Fibroblast of the aortic adventitia (primary cell): ENCODE data around the gene SYT7. TPM values are rescaled to one million over a fixed set of nuclear protein-coding genes. Genes with fewer than 3 reads are reported as not detected.
"Not testable (repeated sequence)": the region's sequence is repeated elsewhere in the genome, so short reads cannot be mapped to it uniquely, and the experiment has no call there.

Experiments used
- DNase-seq: peaks from one replicate; pipeline ENCODE4 v3.0.0-alpha.2; 2010; ENCODE audit warnings: low read depth
- H3K4me3 ChIP-seq: 2 replicates; pipeline ENCODE4 v1.5.1; 2011; ENCODE audit warnings: low read depth, mild to moderate bottlenecking, control low read depth, low read length, moderate library complexity
- CTCF ChIP-seq: IDR thresholded peaks from 2 replicates; pipeline ENCODE4 v1.5.1; 2011; ENCODE audit warnings: mild to moderate bottlenecking, low read length, control low read depth, inconsistent platforms; ENCODE audit not compliant: insufficient read depth
- total RNA-seq: library from RNA; depleted of rRNA; stranded (reverse); fragments of >200 nt; gene quantifications from 2 replicates; pipeline ENCODE4 v1.2.3, GENCODE V29; 2012; ENCODE audit warnings: low replicate concordance

Gene SYT7
- total RNA-seq, 1 donor = 112 TPM

- no peak overlapping the region for H3K4me3 ChIP-seq
- no peak for TF ChIP-seq CTCF
- no peak for DNase-seq
These were observed 44.6 kb upstream of the SYT7 start for GRCh38 chr11:61625525-61625924.

- no peak overlapping the region for H3K4me3 ChIP-seq
- DNase-seq = no peak
- no peak for TF ChIP-seq CTCF
These were observed 41.2 kb upstream of the SYT7 start for GRCh38 chr11:61621917-61622585.

GRCh38 chr11:61619471-61620226, 38.8 kb upstream of the SYT7 start:
- H3K4me3 ChIP-seq = no peak overlapping the region
- DNase-seq = no peak
- TF ChIP-seq CTCF = no peak

- no peak for DNase-seq
- no peak for TF ChIP-seq CTCF
- H3K4me3 ChIP-seq = no peak overlapping the region
These were observed 38.1 kb upstream of the SYT7 start for GRCh38 chr11:61618978-61619377.

- DNase-seq = peak; percentile 70
- H3K4me3 ChIP-seq = no peak overlapping the region
- TF ChIP-seq CTCF = peak; percentile 44
These were observed 36.6 kb upstream of the SYT7 start for GRCh38 chr11:61617515-61617914.

GRCh38 chr11:61616434-61616833, 35.6 kb upstream of the SYT7 start:
- DNase-seq = peak; percentile 94
- TF ChIP-seq CTCF = no peak
- no peak overlapping the region for H3K4me3 ChIP-seq

GRCh38 chr11:61614782-61615181, 33.9 kb upstream of the SYT7 start:
- peak; percentile 84 for DNase-seq
- H3K4me3 ChIP-seq = not testable (repeated sequence)
